Measurements from ENCODE around the gene ODAD2.

DNA sequence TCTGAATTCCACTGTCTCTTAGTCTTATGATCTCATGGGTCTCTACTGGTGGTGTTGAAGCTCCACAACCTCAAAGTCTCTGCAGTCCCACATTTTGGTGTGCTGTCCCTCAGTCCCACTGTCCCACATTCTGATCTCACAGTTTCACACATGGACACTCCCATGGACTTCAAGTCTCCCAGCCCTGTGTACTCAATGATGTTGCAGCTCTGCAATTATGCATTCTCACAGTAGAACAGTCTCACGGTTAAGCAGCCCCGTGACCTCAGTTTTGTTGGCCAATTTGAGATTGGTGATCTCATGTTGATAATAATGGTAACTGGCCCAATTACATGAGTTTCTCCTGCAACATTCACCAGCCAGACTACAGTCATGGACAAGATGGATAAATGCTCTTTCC is 109.4 kb downstream of the ODAD2 start:
- TF ChIP-seq CTCF (conservative IDR thresholded peaks at IDR 0.05 in 1 of 2, IDR thresholded peaks at IDR 0.05 in 1 of 2; ENCODE audit: extremely low read depth in 1 of 2, insufficient read depth in 1 of 2, low read depth in 1 of 2, low read length in 2 of 2) = no peak
- TF ChIP-seq EZH2 (IDR thresholded peaks at IDR 0.05; ENCODE audit: borderline replicate concordance, low read length) = no peak

Data from mammary epithelial cell (primary cell).